ENCODE measurements around the gene LRRC3.

LRRC3 gene

DNA sequence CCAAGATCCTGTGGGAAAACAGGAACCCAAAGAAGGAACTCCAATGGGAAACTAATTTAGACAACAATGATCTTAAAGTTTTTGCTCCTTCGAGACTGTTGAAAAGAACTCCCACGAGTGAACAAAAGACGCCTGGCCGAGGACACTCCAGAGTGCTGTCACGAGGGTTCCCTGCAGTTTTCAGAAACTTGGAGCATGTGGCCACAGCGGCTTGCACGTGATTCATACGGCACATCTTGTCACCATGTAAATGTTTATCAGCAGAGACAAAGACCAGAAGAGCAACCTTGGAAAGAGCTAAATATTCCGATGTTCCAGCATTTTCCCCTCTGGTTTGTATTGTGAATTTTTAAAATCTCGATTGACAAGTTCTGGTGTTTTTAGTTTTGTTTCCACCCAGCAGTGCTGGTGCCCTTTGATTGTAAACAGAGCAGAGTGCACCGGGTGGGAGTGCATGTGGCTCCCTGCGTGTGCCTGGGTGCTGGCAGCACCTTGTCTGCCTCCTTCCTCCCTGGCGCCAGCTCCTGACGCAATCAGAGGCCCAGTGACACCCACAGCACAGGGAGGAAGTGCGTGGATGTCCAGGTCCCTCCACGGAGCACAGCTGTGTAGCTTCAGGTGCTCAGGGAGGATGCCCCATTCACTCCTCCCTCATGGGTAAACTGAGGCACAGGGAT lies 23.0 kb downstream of the LRRC3 start:
- DNase-seq (ENCODE audit: low spot score), result no peak

DNA sequence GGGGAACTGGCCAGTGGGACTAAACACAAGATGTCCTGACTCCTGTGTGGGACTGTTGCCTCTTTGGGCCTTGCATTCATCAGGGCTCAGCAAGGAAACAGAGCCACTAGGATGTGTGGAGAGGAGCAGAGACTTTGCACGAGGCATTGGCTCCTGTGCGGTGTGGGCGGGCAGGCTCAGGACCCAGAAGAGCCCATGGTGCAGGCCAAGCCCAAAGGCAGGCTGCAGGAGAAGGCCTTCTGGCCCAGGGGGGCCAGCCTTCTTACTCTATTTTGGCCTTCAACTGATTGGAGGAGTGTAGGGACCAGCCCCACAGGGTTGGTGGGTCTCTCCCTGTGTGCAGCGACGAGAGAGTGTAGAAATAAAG lies 23.5 kb downstream of the LRRC3 start:
- DNase-seq (ENCODE audit: low spot score), result no peak

DNA sequence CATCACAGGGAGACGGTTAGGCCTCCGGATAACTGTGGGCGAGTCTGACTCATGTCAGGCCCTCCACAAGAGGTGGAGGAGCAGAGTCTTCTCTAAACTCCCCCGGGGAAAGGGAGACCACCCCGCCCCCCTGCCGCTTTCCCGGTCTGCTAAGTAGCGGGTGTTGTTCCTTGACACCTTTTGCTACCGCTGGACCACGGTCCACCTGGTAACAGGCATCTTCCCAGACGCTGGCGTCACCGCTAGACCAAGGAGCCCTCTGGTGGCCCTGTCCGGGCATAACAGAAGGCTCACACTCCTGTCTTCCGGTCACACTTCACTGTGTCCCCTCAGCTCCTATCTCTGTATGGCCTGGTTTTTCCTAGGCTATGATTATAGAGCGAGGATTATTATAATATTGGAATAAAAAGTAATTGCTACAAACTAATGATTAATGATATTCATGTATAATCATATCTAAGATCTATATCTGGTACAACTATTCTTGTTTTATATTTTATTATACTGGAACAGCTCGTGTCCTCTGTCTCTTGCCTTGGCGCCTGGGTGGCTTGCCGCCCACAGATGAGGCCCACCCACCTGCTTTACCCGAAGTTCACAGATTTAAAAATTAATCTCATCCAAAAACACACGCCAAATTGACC lies 24.4 kb downstream of the LRRC3 start:
- DNase-seq (ENCODE audit: low spot score), result peak; percentile 18

DNA sequence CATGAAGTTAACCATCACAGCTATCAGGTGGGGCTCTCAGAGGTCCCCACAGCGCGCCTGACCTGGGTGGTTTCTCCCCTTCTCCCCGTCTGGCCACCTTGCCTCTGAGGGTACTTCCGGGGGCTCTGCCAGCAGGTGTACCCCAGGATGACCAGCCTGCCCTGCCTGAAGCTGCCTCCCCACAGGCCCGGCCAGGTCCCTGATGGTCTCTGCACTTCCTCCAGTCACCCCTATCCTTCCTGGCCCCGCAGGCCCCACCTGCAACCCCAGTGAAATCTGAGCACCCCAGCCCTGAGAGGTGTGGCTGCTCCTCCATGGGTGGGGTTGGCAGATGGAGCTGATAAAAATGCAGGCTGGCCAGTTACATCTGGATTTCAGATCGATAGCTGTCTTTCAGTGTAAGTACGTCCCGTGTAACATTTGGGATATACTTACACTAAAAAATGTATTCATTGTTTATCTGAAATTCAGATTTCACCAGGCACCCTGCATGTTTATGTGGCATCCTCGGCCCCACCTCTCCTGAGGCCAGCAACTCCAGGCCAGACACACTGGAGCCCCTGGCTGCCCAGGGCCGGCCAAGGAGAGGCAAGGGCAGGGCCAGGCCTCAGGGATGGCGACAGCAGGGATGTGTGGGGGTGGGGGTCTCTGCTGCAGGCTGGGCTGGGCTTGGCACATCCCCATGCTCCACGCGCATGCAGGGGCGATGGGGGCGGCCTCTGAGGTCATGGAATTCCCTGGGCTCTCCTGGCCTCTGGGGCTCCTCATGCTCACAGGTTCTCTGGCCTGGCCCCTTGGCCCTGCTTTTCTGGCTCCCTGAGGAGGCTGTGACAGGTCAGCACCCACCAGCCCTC lies 25.1 kb downstream of the LRRC3 start:
- DNase-seq (ENCODE audit: low spot score), result no peak

DNA sequence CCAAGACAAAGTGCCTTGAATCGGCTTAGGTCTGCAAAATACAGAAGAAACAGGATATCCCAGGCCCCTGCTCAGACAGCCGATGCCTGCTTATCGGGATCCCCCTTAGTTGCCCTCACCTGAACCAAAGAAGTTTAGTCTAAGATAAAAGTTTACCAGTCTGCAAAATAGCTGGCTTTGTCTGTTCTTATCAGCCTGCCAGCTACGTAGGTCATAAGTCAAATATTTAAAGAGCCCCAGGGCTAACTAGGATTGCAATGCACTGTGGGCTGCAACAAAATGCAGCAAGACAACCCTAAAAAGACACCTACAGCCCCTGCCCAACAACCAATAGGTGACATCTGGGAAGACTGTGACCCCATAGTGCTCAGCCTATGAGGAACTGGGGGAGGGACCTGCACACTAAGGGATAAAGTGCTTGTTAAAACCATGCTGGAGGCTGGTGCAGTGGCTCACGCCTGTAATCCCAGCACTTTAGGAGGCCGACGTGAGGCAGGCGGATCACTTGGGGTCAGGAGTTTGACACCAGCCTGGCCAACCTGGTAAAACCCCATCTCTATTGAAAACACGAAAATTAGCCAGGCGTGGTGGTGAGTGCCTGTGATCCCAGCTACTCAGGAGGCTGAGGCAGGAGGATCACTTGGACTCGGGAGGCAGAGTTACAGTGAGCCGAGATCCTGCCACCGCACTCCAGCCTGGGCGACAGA lies 27.4 kb downstream of the LRRC3 start:
- DNase-seq (ENCODE audit: low spot score), result no peak

DNA sequence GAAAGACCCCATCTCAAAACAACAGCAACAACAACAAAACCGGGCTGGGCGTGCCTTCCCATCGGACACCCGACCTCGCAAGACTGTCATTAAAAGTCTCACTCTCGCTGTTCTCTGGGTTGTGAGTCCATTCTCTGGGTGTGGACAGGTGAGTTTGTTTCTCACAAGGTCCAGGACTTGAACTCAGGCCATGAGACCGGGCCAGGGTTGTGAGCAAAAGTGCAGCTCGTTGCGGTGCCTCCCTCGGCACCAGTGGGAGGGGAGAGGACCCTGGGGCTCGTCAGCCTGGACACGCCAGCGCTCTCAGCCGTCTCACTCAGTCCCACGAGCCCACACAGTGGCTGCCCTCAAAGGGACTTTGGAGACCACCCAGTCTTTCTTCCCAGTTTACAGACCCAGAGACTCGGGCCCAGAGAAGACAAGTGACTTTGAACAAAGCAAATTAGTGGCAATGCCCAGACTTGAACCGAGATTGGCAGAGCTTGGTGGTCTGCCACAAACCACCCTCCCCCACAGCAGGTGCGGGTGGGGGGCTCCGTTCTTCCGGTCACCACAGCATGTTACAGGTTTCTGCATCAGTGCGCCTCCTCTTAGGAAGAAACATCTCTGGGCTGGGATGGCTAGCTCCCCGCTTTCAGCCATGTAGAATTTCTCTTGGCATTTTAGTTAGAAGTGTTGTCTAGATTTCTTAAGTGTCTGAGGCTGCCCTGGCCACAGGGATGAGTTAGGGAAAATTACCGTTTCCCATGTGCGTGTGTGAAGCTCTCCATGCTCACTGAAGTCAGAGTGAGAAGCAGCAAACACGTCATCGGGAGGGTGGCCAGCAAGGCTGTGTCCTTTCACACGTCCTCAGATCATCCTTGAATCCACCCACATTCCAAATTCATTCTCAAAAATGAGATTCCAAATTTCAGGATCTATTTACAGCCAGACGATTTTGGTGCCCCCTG lies 28.3 kb downstream of the LRRC3 start:
- DNase-seq (ENCODE audit: low spot score), result no peak

DNA sequence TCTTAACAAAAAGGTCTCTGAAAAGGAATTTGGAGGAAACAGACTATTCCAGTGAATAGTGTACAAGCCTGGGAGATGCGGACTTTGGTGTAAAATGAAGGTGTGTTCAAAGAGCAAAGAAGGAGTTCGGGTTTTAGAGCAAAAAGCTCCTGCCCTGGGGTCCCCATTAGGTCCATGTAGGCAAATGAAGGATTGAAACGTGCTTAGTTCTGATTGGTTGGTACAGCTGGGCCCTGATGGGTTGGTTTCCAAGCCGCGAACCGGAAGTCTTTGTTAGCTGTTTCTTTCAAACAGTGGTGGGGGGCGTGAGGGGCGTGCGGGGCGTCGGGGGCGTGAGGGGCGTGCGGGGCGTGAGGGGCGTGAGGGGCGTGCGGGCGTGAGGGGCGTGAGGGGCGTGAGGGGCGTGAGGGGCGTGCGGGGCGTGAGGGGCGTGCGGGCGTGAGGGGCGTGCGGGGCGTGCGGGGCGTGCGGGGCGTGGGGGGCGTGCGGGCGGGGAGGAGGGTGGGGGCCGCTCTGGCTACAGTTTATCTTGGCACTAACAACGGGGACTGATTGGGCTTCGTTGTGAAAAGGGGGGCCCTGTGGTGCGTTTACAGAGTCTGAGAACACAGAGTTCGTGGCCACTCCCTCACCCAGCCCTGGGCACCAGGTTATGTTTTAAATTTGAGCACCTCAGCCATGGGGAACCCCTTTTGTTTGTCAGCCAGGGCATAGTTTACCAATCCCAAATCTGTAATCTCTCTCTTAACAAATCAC lies 29.4 kb downstream of the LRRC3 start:
- no peak for DNase-seq (ENCODE audit: low spot score)

DNA sequence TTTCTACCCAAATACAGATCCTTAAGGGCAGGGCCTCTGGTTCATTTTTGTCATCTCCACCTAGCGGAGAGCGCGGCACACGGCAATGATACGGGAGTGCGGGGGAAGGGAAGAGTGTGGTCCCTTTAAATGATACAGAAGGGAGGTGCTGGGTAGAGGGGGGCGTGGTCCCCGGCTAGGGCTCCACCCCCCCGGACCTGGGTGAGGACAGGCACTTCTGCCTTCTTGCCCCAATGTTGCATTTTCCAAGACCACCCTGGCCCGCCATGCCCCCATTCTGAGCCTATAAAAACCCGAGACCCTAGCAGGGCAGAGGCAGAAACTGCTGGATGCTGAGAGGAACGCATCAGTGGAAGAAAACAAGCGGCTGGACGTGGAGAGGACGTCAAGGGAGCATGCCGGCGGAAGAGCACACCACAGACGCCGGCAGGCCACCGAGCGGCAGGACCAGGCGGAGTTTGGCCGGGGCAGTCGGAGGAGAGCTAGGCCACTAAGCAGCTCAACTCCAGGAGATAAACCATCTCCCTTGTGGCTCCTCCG lies 30.0 kb downstream of the LRRC3 start:
- no peak for DNase-seq (ENCODE audit: low spot score)

DNA sequence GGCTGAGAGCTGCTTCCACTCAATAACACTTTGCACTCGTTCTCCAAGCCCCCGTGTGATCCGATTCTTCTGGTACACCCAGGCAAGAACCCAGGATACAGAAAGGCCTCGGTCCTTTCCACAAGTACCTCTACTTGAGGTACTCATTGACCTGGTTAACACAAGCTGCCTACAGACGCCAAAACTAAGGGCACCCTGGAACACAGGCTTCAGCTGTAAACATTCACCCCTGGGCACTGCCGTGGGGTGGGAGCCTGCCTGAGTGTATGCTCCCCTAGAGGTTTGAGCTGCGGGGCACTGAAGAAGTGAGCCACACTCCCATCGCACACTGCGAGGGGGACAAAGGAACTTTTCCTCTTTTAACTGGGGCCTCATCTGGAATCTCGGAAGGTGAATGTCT lies 30.5 kb downstream of the LRRC3 start:
- DNase-seq (ENCODE audit: low spot score), result no peak

DNA sequence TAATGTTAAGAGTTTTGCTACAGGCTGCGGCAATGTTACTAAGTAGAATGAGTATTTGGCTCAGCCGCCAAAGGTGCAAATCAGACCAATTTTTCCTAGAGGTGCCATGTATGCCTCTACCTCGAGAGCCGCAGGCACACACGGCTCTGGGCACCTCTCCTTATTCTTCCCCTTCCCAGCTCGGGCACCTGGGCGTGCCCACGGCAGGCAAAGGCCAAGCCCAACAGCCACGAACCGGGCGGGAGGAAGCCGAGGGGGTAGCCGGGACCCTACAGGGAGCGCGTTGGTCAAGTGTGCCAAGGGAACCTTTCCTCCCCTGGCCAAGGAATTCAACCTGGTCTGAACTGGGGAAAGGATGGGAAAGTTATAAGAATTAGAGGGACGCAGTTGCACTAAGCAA lies 31.0 kb downstream of the LRRC3 start:
- no peak for DNase-seq (ENCODE audit: low spot score)

DNA sequence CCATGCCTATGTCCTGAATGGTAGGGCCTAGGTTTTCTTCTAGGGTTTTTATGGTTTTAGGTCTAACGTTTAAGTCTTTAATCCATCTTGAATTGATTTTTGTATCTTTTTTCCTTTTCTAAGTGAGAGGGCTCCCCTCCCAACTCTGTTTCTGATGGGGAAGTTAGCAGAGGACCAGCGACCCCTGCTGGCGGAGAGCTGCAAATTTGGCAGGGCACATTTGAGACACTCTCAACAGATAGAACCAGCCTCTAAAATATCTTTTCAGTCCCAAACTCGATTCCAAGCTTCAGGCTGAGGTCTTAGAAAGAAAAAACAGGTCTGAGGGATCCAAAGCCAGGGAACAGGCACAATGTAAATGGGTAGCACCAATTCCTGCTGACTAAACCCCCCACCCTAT lies 32.5 kb downstream of the LRRC3 start:
- no peak for DNase-seq (ENCODE audit: low spot score)

DNA sequence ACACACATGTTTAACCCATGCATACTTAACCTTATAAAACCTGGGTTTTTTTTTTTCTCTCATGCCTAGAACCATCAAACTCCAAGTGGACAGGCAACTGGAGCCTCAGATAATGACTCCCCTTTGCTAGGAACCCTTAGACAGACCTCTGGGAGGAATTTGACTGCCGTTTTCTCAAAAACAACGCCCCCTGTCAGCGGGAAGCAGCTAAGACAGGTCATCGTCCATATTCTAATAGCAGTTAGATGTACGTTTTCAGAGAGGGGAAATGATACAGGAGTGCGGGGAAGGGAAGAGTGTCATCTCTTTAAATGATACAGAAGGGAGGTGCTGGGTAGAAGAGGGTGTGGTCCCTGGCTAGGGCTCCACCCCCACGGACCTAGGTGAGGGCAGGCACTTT lies 34.7 kb downstream of the LRRC3 start:
- DNase-seq (ENCODE audit: low spot score), result no peak

DNA sequence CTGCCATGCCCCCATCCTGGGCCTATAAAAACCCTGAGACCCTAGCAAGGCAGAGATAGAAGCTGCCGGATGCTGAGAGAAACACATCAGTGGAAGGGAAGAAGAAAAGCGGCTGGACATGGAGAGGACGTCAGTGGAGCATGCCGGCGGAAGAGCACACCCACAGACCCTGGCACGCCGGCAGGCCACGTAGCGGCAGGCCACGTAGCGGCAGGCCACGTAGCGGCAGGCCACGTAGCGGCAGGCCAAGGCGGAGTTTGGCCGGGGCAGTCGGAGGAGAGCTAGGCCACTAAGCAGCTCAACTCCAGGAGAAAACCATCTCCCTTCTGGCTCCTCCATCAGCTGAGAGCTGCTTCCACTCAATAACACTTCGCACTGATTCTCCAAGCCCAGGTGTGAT lies 35.1 kb downstream of the LRRC3 start:
- no peak for DNase-seq (ENCODE audit: low spot score)

DNA sequence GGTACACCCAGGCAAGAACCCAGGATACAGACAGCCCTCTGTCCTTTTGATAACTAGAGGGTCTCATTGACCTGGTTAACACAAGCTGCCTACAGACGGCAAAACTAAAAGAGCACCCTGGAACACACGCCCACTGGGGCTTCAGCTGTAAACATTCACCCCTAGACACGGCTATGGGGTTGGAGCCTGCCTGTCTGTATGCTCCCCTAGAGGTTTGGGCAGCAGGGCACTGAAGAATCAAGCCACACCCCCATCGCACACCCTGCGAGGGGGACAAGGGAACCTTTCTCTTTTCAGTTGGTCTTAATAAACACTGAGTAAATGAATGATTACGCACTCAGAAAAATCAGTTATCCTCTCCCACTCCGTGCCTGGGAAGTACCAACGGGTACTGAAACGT lies 35.5 kb downstream of the LRRC3 start:
- no peak for DNase-seq (ENCODE audit: low spot score)

DNA sequence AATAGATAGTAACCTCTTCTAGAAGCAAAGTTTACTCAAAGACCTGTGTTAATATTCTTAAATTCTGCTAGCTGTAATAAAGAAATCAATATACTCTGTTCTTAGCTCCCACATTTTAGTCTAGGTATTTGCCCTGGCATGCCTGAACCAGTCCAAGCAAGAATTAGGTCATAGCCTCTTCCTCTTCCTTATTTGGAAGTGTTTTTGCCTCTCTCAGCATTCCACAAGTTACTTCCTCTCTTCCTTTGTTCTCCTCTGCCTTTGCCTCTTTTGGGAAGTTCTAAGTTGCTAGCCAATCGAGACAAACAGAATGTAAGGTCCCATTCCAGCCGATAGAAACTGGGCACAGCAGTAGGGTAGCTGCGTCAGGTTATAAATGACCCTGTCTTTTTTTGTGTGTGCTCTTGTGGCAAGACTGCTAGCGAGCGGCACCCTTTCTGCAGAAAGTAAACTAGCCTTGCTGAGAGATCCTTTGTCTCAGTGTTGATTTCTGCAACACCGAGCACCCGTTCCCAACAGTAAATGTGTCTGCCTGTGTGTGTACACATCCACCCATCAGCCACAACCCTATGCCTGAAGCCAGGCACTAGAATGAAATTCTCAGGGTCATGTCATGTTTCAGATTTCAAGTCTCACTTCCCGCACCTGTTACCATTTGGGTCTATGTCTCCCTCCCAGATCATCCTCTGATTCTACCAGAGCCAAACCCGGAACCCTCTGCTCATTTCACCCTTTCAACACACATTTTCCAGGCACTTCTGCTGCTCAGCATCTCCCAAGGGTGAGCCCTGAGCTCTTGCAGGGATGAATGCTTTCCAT lies 37.5 kb downstream of the LRRC3 start:
- peak; percentile 18 for DNase-seq (ENCODE audit: low spot score)

DNA sequence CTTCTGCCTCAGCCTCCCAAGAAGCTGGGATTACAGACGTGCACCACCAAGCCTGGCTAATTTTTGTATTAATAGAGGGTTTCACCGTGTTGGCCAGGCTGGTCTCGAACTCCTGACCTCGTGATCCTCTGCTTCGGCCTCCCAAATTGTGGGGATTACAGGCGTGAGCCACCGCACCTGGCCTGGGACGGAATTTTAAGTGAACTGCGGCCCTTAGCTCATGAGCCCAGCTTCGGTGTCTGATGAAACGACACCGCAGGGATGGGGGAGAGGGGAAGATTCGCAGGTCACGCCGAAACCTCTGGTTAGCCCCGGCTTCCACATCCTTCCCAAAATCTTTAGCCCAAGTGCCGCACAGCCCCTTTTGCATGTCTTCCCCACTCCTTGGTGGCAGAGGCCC lies 39.1 kb downstream of the LRRC3 start:
- DNase-seq (ENCODE audit: low spot score), result no peak

DNA sequence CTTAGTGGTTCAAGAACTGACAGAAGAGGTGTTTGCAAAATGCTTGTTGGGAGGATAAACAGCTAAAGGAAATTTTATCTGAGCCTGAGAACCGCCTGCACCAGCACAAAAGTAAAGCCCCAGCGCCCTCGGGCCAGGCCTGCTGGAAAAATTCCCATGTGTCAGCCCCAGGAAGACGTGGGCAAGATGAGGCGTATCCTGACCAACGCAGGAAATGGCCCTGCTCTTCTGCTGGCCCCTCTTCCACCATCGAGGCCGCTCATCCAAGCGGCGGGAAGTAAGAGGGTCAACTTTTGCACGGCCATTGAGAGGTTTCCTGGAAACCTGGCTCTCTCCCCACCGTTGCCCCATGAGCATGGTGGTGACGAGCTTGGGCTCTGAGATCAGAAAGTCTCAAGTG lies 39.6 kb downstream of the LRRC3 start:
- no peak for DNase-seq (ENCODE audit: low spot score)

DNA sequence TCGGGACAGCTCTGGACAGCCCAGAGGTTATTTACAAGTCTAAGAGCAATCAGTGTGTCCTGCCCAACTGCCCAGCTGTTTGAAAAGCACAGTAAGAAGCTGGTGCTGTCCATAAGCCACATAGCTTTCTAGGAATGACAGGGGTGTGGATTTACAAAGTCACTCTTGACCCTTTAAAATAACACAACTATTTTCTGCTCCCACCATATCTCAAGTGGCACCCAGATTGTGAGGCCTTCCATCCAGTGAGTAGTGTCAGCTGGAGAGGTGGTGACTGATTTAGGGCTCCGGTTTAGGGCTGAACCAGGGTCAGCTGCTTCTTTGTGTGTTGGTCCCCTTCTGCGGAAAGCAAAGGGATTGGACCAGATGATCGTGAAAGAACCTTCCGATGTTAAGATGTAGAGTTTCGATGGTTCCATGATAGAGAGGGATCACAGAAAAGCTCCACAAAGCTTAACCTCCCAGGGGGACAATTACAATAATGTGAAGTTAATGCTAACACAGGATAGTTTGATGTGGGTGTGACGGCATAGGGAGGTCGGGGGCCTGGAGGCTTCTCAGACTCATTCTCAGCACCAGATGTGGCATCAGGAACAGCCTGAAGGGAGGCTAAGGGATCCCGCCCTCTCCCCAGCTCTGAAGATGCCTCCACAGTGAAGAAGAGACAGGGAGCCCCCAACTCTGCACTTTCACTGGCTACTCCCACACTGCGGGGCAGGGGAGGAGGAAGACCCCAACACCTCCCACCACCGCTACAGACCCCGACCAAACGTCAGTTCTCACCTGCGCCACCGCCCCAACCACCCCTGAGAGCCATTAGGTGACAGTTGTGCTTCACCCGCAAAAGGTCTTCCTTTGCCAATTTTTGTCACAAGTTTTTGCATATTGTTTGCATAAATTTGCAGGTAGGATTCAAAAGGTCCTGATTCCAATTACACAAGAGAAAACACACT lies 40.6 kb downstream of the LRRC3 start:
- DNase-seq (ENCODE audit: low spot score), result no peak

Measured in LoVo (cell line).